ENCODE data around the gene TTC34. TPM values are rescaled to one million over a fixed set of nuclear protein-coding genes. Genes with fewer than 3 reads are reported as not detected.

Gene TTC34
- total RNA-seq, 2 donors from 2014 or later = 0.27 to 0.44 TPM

GRCh38 chr1:2821373-2821955 is 20.0 kb upstream of the TTC34 start:
- no peak for TF ChIP-seq CTCF (IDR thresholded peaks at IDR 0.05)
- DNase-seq = no peak
- H3K4me1 ChIP-seq = no peaks in the 10 kb centered on the region
- no peaks in the 10 kb centered on the region for H3K36me3 ChIP-seq
- H3K9ac ChIP-seq (ENCODE audit: low read depth in 2 of 2, low read length in 2 of 2) = no peak overlapping the region
- H3K4me3 ChIP-seq = no peak overlapping the region
- no peak overlapping the region for H3K27ac ChIP-seq
- no peaks in the 10 kb centered on the region for H3K27me3 ChIP-seq
- intact Hi-C loops (cut with DNase I) = loop anchor here (5.0 to 10.0 kb wide), 2 partner anchors 101 to 603 kb away; no protein-coding TSS in a partner anchor
- no peaks in the 10 kb centered on the region for H3K9me3 ChIP-seq

GRCh38 chr1:2820731-2821372 is 19.4 kb upstream of the TTC34 start:
- Histone ChIP-seq H3K27me3 (no peaks in the 10 kb centered on the region), H3K36me3 (no peaks in the 10 kb centered on the region), H3K9me3 (no peaks in the 10 kb centered on the region), H3K4me1 (no peaks in the 10 kb centered on the region), H3K9ac (ENCODE audit: low read depth in 2 of 2, low read length in 2 of 2) (no peak overlapping the region), H3K4me3 (no peak overlapping the region), H3K27ac (no peak overlapping the region)
- no peak for DNase-seq
- intact Hi-C loops (cut with DNase I) = loop anchor here (5.0 to 10.0 kb wide), 2 partner anchors 101 to 604 kb away; no protein-coding TSS in a partner anchor
- no peak for TF ChIP-seq CTCF (IDR thresholded peaks at IDR 0.05)

- Histone ChIP-seq H3K9me3 (no peaks in the 10 kb centered on the region), H3K4me1 (no peaks in the 10 kb centered on the region), H3K27ac (no peak overlapping the region), H3K4me3 (no peak overlapping the region), H3K36me3 (no peaks in the 10 kb centered on the region), H3K27me3 (no peaks in the 10 kb centered on the region), H3K9ac (ENCODE audit: low read depth in 2 of 2, low read length in 2 of 2) (no peak overlapping the region)
- TF ChIP-seq CTCF (IDR thresholded peaks at IDR 0.05) = no peak
- intact Hi-C loops (cut with DNase I) = loop anchor here (5.0 to 10.0 kb wide), 2 partner anchors 102 to 605 kb away; no protein-coding TSS in a partner anchor
- no peak for DNase-seq
Measured at GRCh38 chr1:2819831-2820730, 18.6 kb upstream of the TTC34 start.

GRCh38 chr1:2819429-2819828 is 17.9 kb upstream of the TTC34 start:
- H3K9me3 ChIP-seq = no peaks in the 10 kb centered on the region
- H3K9ac ChIP-seq (ENCODE audit: low read depth in 2 of 2, low read length in 2 of 2) = no peak overlapping the region
- no peaks in the 10 kb centered on the region for H3K36me3 ChIP-seq
- no peak for TF ChIP-seq CTCF (IDR thresholded peaks at IDR 0.05)
- intact Hi-C loops (cut with DNase I) = no loop called here
- H3K4me3 ChIP-seq = no peak overlapping the region
- no peak for DNase-seq
- no peaks in the 10 kb centered on the region for H3K27me3 ChIP-seq
- H3K27ac ChIP-seq = no peak overlapping the region
- no peaks in the 10 kb centered on the region for H3K4me1 ChIP-seq

- no peaks in the 10 kb centered on the region for H3K9me3 ChIP-seq
- intact Hi-C loops (cut with DNase I) = no loop called here
- DNase-seq = no peak
Measured at GRCh38 chr1:2817784-2818564, 16.5 kb upstream of the TTC34 start.

More at GRCh38 chr1:2817784-2818564, 16.5 kb upstream of the TTC34 start:
- Histone ChIP-seq H3K27ac (no peak overlapping the region), H3K27me3 (no peaks in the 10 kb centered on the region), H3K4me3 (no peak overlapping the region), H3K9ac (ENCODE audit: low read depth in 2 of 2, low read length in 2 of 2) (no peak overlapping the region), H3K36me3 (no peaks in the 10 kb centered on the region), H3K4me1 (no peaks in the 10 kb centered on the region)
- no peak for TF ChIP-seq CTCF (IDR thresholded peaks at IDR 0.05)

Measured in colonic mucosa (tissue), 4 donors.